NT2/D1 (cell line): Measurements from ENCODE around the gene COL20A1.

Experiments
- SUZ12 ChIP-seq: IDR thresholded peaks from 2 replicates; pipeline ENCODE4 v1.6.1; 2011; ENCODE audit not compliant: insufficient read length, insufficient read depth; ENCODE audit errors: extremely low read depth
- YY1 ChIP-seq: IDR thresholded peaks from 2 replicates; pipeline ENCODE4 v1.6.1; 2011; ENCODE audit not compliant: insufficient read length, insufficient read depth
- ZNF274 ChIP-seq: IDR thresholded peaks from 2 replicates; pipeline ENCODE4 v1.6.1; 2011; ENCODE audit warnings: mild to moderate bottlenecking, low read depth, low read length

GRCh38 chr20:63328718-63329275 is 35.8 kb downstream of the COL20A1 start:
- TF ChIP-seq ZNF274, result no peak
- TF ChIP-seq SUZ12, result no peak
- TF ChIP-seq YY1, result no peak
